Activated CD8-positive, alpha-beta memory T cell treated with anti-CD3 and anti-CD28 coated beads, Interleukin-2, amount 50 U/mL, for 24 hours (primary cell): ENCODE results near the gene IFI6.
"Not testable (repeated sequence)": the region's sequence is repeated elsewhere in the genome, so short reads cannot be mapped to it uniquely, and the experiment has no call there.

Experiments
- DNase-seq: peaks from one replicate; pipeline ENCODE4 v3.0.0-alpha.2; 2020; ENCODE audit errors: extremely low read depth

Gene IFI6

GRCh38 chr1:27628712-27629111 lies 43.3 kb downstream of the IFI6 start:
- no peak for DNase-seq

GRCh38 chr1:27627733-27628132 lies 44.3 kb downstream of the IFI6 start:
- DNase-seq, result not testable (repeated sequence)

GRCh38 chr1:27627061-27627460 lies 44.9 kb downstream of the IFI6 start:
- DNase-seq, result no peak

- DNase-seq, result no peak
These were observed 45.7 kb downstream of the IFI6 start for GRCh38 chr1:27626031-27626935.

GRCh38 chr1:27624467-27625178 lies 47.4 kb downstream of the IFI6 start:
- no peak for DNase-seq

- DNase-seq, result no peak
These were observed 48.4 kb downstream of the IFI6 start for GRCh38 chr1:27623327-27624212.

- DNase-seq, result no peak
These were observed 49.2 kb downstream of the IFI6 start for GRCh38 chr1:27622828-27623227.

- DNase-seq, result no peak
These were observed 50.7 kb downstream of the IFI6 start for GRCh38 chr1:27621051-27621920.

GRCh38 chr1:27619782-27620438 lies 52.1 kb downstream of the IFI6 start:
- DNase-seq, result not testable (repeated sequence)

GRCh38 chr1:27618341-27619082 lies 53.5 kb downstream of the IFI6 start:
- no peak for DNase-seq

GRCh38 chr1:27617420-27617819 lies 54.6 kb downstream of the IFI6 start:
- DNase-seq, result no peak

GRCh38 chr1:27616441-27616840 lies 55.6 kb downstream of the IFI6 start:
- DNase-seq, result no peak
